Measurements from ENCODE around the gene ANKRD33B. TPM values are rescaled to one million over a fixed set of nuclear protein-coding genes. Genes with fewer than 3 reads are reported as not detected.

Gene ANKRD33B
- total and polyA plus RNA-seq, 2 experiments from 2014 or later: 2.9 to 15.4 TPM

DNA sequence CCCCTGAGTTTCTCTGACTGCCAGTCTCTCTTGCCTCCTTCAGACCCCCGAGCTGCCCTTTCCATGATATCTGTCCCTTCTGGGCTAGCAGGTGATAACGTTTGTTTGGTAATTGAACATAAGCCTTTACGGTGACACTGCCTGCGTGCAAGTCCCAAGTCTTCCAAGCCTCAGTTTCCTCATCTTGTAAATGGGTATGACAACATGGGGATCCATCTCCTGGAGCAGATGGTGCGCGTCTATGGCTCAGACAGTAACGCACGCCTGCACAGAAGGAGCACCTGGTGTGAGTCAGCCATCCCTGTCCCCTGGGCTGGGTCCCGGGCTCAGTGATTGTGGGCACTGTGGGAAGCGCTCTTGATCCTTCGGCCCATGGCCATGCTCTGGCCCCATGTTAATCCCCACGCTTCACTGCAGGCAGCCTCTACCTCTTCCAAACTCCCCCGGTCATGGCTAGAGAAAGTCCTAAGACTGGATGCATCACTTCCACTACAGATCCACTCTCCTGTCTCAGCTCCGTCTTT lies 111.4 kb downstream of the ANKRD33B start:
- Mint-ChIP-seq H3K27me3 (ENCODE audit: insufficient read depth, low read depth, poor library complexity) (peaks cover 14% of the 10 kb centered on the region), H3K36me3 (ENCODE audit: low read depth) (peaks cover 23% of the 10 kb centered on the region)

More for the DNA sequence above, 111.4 kb downstream of the ANKRD33B start:
- H4K20me1 ChIP-seq (replicated peaks; ENCODE audit: insufficient read depth): no peaks in the 10 kb centered on the region
- H3K4me1 ChIP-seq (ENCODE audit: insufficient read depth): no peaks in the 10 kb centered on the region
- no peaks in the 10 kb centered on the region for H3K27me3 ChIP-seq (ENCODE audit: insufficient read depth)
- no peaks in the 10 kb centered on the region for H3K36me3 ChIP-seq (ENCODE audit: insufficient read depth)
- Mint-ChIP-seq H3K27ac (no peak overlapping the region), H3K4me1 (peaks cover 2% of the 10 kb centered on the region; the same call in 2 of the 3 replicates), H3K4me3 (no peak overlapping the region), H3K9me3 (peaks cover 9% of the 10 kb centered on the region; the same call in 2 of the 3 replicates)
- H3K27ac ChIP-seq (ENCODE audit: low read depth): no peak overlapping the region
- no peaks in the 10 kb centered on the region for H3F3A ChIP-seq (replicated peaks; ENCODE audit: low read depth)
- H3K9me2 ChIP-seq (ENCODE audit: insufficient read depth): no peaks in the 10 kb centered on the region
- no peak overlapping the region for H3K4me2 ChIP-seq
- ATAC-seq: no peak; the same call in 2 of the 3 replicates
- no peak for TF ChIP-seq ZNF331 (CRISPR knock-in tag; IDR thresholded peaks at IDR 0.05; ENCODE audit: low read depth)
- TF ChIP-seq CTCF (conservative IDR thresholded peaks at IDR 0.05; ENCODE audit: low read depth in 2 of 2): no peak
- no peak for TF ChIP-seq ZNF462 (CRISPR knock-in tag; IDR thresholded peaks at IDR 0.05)
- no peak for TF ChIP-seq ZNF114 (CRISPR knock-in tag; IDR thresholded peaks at IDR 0.05)
- TF ChIP-seq EZH2phosphoT487 (IDR thresholded peaks at IDR 0.05; ENCODE audit: unreplicated experiment): no peak
- TF ChIP-seq JUNB (IDR thresholded peaks at IDR 0.05; ENCODE audit: unreplicated experiment): no peak
- no peak for TF ChIP-seq NANOG (IDR thresholded peaks at IDR 0.05; ENCODE audit: borderline replicate concordance)
- no peak for TF ChIP-seq CREB1 (CRISPR knock-in tag; IDR thresholded peaks at IDR 0.05; ENCODE audit: low read depth)
- no peak for TF ChIP-seq STAT1 (IDR thresholded peaks at IDR 0.05; ENCODE audit: unreplicated experiment)
- no peak for TF ChIP-seq POLR2AphosphoS5 (IDR thresholded peaks at IDR 0.05; ENCODE audit: low read depth)
- TF ChIP-seq, protein P1, sequence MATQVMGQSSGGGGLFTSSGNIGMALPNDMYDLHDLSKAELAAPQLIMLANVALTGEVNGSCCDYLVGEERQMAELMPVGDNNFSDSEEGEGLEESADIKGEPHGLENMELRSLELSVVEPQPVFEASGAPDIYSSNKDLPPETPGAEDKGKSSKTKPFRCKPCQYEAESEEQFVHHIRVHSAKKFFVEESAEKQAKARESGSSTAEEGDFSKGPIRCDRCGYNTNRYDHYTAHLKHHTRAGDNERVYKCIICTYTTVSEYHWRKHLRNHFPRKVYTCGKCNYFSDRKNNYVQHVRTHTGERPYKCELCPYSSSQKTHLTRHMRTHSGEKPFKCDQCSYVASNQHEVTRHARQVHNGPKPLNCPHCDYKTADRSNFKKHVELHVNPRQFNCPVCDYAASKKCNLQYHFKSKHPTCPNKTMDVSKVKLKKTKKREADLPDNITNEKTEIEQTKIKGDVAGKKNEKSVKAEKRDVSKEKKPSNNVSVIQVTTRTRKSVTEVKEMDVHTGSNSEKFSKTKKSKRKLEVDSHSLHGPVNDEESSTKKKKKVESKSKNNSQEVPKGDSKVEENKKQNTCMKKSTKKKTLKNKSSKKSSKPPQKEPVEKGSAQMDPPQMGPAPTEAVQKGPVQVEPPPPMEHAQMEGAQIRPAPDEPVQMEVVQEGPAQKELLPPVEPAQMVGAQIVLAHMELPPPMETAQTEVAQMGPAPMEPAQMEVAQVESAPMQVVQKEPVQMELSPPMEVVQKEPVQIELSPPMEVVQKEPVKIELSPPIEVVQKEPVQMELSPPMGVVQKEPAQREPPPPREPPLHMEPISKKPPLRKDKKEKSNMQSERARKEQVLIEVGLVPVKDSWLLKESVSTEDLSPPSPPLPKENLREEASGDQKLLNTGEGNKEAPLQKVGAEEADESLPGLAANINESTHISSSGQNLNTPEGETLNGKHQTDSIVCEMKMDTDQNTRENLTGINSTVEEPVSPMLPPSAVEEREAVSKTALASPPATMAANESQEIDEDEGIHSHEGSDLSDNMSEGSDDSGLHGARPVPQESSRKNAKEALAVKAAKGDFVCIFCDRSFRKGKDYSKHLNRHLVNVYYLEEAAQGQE (IDR thresholded peaks at IDR 0.05; ENCODE audit: unreplicated experiment): no peak
- TF ChIP-seq, protein P2, sequence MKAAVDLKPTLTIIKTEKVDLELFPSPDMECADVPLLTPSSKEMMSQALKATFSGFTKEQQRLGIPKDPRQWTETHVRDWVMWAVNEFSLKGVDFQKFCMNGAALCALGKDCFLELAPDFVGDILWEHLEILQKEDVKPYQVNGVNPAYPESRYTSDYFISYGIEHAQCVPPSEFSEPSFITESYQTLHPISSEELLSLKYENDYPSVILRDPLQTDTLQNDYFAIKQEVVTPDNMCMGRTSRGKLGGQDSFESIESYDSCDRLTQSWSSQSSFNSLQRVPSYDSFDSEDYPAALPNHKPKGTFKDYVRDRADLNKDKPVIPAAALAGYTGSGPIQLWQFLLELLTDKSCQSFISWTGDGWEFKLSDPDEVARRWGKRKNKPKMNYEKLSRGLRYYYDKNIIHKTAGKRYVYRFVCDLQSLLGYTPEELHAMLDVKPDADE (IDR thresholded peaks at IDR 0.05): no peak
- TF ChIP-seq EZH2 (IDR thresholded peaks at IDR 0.05; ENCODE audit: low read depth, unreplicated experiment): no peak
- DNase-seq (ENCODE audit: low spot score): no peak
- no peak overlapping the region for H2AFZ ChIP-seq
- H3K79me2 ChIP-seq (replicated peaks; ENCODE audit: insufficient read depth): no peaks in the 10 kb centered on the region
- H3K4me3 ChIP-seq: no peak overlapping the region

Measured in GM23338 (cell line).